Ammon's horn (tissue), 1 donor: ENCODE data around the gene IMMP2L.

ENCODE experiments used
- DNase-seq: peaks from one replicate; pipeline ENCODE4 v3.0.0-alpha.2; 2016; ENCODE audit warnings: low spot score

Gene IMMP2L

DNA sequence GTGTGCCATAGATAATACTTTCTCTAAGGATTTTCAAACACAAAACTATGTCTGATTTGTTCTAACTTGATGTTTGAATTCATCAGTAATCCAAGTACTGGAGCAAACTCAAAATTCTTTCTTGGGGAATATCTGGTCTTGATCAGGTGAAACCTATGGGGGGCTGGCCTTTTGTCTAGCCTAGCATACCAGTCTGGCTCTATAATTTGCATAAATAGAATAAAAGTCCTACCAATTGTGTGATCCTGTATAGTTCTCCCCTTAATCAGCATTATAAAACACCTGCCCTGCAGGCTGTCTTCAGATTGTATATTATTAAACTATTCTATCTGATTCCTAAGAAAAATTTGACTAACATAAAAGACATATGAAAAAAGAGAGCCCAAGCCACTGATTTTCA lies 705.2 kb downstream of the IMMP2L start:
- no peak for DNase-seq

DNA sequence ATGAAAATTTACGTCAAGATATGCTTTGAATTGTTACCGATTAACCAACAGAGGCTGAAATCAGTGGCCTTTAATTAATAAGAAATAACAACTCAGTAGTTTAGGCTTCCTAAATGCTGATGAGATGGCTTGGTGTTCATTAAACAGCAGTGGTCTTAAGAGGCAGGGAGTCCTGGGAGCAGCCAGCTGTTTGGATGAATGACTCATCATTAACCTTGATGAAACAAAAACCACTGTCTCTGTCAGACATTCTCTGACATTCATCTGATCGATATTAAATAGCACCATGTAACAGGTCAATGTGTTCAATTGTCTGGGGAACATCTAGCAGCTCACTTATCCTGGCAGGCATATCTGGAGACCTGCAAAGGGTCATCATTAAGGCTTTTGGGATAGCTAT lies 705.6 kb downstream of the IMMP2L start:
- DNase-seq: no peak

DNA sequence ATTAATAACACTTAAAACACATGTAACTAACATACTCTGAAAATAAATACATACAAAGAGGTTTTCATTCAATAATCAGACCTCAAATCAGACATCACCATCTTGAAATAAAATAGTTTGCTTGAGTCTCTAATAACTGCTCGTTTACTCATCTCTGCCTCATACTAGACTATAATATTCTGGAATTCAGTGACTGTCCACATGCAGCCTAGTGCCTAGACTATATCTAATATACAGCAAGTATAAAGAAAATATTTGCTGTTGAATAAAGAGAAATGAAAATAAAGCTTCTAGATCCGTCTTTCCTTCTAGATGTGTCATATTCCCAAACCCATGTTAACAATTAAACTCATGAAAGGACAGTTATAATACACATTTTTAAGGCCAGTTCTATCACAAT lies 707.6 kb downstream of the IMMP2L start:
- no peak for DNase-seq

DNA sequence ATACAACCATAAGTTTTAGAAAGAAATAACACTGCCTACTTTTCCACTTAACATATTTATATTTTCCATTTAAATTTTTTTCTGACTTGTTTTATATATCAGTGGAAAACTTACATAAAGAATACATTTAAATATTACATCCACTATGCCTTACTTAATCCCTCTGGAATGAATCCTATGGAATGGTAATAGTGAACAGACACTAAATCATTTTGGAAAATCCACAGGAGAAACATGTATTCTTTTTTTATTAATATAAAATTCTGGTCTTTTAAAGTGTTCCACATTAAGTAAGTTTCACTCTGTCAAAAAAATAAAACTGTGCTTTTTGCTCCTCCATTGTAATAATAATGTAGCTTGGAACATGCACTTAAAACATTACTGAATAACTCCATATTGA lies 708.1 kb downstream of the IMMP2L start:
- no peak for DNase-seq

DNA sequence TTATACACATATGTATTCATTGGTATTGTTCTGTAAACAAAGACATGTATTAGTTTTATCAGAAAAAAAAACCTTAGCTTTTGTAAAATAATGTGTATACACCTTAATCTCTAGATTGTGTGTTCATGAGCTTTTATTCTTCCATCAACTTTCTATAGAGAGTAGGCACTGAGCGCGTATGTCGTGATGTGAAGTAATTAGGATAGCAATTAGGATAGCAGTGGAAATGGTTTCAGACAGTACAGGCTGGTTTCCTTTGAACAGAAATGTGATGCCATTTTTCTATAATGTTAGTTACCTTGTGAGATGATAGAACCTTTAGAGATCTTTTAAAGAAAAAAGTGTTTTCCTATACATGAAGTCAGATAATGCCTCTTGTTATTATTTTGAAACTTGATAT lies 709.0 kb downstream of the IMMP2L start:
- no peak for DNase-seq

DNA sequence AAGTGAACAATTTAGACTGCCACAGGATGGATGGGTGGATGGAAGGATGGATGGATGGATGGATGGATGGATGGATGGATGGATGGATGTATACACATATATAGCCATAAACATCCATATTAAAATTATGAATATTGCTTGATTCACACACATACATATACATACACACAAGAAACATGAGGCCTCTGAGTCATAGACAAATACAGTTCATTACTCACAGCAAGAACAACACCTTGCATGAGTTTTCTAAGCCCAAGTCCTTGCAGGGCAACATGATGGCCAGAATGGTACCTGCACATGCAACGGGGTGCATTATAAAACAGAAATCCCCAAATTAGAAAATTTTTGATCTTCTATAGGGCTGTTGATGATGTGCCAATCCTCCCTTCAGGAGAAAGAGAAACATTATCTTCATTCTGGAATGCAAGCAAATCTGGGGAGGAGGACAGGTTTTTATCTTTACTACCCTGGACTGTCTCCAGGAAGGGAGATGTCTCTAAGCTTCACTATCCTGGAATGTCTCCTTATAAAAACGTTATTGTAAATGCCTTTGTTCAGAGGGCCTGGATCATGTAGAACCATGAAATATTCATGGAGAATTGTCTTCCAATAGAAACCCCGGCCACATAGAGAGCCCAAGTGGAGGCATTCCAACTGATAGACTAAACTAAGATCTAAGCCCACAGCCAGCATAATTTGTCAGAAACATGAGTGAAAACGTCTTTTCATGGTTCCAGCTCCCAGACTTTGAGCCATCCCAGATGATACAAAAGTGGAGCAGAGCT lies 709.9 kb downstream of the IMMP2L start:
- no peak for DNase-seq

DNA sequence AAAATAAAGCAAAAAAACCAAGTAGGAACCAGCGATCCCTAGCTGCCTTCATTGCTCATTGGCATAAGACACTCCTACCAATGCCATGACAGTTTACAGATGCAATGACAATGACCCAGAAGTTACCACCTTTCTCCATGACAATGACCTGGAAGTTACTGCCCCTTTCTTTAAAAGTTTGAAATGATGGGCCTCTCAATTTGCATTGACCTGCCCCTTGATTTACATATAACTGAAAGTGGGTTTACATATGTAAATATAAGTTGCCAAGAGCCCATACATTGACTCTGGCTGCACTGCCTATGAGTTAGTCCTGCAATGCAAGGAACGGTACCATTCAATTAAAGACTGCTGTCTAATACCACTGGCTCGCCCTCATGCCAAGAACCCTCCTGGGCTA lies 712.1 kb downstream of the IMMP2L start:
- no peak for DNase-seq

DNA sequence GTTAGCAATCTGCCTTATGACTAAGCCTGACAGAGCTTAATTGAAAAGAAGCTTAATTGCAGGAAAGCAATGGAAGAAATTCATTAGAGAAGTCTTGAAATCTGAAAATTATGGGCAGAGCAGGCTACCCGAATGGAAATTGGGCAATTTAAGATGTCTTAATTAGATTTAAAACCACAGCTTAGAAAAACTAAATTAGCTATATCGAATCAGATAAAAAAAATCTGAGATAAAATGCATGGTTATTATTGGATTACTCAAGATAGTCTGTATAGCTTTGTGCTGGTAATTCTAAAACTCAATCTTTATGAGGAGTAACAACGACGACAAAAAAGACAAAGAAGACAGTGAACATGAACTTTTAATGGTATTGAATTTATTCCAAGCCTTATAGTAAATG lies 719.5 kb downstream of the IMMP2L start:
- DNase-seq: no peak

DNA sequence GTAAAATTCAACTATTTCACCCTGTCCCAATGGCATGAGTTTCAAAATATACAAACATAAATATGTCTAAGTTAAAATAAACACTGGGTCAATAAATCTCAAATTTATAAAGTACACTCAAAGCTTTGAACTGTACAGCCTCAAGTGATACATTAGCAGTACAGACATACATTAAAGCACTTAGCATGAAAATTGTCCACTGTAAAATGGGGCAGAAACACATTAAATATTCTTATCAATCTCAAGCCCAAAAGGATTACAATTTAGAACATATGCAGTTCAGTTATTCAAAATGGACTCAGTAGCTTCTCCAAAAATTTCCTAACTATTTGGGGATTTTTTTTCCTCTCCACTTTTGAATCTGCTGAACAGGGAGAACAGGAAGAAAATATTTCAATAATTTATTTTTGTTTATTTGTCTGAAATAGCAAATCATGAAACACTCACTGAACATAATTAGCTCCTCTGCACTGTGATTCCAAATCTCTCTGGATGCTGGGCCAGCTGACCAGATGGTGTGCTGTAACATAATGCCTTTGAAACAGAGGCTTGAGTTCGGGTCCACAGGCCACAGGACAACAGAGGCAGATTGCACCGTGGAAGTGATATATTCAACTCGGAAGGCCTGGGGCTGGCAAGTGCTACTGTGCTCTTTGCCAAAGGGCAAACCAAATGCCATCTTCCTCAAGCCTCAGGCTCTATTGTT lies 720.3 kb downstream of the IMMP2L start:
- peak; percentile 7 for DNase-seq

DNA sequence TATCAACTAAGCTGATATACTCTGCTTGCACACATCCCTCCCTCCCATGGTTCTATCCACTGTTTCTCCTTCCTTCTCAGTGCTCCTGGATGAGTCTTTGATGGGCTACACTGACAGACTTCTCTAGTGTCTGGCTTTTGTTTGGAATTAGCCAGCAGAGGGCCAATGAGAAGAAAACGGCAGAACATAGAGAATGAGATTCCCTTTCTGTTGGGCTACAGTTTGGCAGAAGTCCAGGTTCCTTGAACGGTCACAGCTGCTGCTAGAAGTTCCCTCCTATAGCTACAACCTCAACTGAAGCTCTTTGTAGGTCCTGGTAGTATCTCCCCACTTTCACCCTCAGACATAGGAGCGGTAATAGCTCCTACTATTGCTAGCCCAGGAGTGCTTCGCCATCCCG lies 722.4 kb downstream of the IMMP2L start:
- peak; percentile 23 for DNase-seq

DNA sequence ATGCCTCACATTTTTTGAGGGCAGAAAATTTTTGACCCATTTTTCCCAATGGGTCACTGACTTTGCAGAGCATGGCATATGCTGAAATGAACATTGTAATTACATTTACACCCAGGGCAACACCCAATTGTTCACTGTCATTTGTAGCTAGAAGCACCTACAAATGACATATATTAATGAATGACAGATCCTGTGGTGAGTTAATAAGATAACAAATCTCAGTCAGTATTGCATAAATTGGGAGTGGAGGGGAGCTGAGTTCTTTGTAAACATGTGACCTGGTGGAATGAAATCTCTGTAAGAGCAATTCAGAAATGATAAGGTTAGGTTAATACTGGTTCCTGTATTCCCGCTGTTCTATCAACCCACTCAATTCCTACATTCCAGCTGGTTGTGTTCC lies 726.4 kb downstream of the IMMP2L start:
- DNase-seq: no peak

DNA sequence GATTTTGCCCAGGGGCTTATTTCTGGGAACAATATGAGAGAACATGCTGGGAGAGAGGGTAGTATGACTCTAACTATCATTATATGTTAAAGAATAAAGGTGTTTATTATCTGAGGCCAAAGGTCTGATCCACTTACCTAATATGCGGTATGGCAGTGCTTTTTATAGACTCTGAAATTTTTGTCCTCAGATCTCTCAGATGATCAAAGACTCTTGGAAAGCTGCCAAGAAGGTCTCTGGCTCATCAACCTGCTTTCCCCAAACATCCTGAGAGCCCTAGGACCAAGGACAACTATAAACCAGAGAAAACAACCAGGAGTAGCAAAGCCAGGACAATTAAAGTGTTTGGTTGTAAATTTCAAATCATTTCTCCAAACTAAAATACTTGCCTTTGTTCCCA lies 727.1 kb downstream of the IMMP2L start:
- no peak for DNase-seq

DNA sequence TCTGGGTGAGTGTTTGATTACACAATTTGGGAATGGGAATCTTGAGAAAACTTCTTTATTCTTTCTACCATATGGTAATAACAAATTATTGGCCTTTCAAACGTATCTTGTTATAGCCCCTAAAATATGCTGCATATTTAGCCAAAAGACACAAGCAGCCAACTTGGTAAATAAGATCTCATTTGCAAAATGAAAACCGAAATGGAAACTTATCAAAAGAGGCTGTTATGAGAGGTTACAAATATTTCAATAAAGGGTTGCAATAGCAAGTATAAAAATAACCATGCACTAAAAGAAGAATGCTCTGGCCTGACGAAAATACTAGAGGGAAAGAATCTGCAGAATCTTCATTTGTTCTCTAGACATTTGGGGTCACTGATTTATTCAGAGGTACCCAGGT lies 730.9 kb downstream of the IMMP2L start:
- DNase-seq: no peak

DNA sequence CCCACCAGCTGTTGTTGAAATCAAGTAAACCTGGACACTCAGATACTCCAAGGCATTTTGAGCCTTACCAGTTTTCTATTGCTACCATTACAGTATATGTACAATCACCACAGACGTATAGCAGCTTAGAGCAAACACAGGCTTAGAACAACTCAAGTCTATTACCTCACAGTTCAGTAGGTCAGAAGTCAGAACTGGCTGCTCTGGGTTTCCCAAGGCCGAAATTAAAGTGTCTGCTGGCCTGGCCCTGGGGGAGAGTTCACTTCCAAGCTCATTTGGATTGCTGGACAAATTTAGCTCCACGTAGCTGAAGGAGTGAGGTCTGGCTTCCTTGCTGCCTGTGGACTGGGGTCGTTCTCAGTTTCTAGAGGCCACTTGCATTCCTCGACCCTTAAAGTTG lies 731.5 kb downstream of the IMMP2L start:
- DNase-seq: no peak

DNA sequence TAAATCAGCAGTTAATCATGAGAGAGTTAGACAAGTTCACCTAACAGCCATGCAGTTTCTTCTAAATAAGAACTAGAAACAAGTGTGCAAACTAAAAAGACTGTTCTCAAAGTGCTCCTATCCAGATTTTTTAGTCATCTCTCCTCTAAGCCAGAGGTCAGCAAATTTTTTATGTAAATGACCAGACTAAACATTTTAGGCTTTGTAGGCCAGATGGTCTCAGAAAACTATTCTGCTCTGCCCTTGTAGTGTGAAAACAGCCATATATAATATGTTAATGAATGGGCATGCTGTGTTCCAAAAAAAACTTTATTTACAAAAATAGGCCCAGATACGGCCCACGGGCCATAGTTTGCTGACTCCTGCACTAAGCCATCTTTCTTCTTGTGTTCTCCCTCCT lies 734.4 kb downstream of the IMMP2L start:
- no peak for DNase-seq

DNA sequence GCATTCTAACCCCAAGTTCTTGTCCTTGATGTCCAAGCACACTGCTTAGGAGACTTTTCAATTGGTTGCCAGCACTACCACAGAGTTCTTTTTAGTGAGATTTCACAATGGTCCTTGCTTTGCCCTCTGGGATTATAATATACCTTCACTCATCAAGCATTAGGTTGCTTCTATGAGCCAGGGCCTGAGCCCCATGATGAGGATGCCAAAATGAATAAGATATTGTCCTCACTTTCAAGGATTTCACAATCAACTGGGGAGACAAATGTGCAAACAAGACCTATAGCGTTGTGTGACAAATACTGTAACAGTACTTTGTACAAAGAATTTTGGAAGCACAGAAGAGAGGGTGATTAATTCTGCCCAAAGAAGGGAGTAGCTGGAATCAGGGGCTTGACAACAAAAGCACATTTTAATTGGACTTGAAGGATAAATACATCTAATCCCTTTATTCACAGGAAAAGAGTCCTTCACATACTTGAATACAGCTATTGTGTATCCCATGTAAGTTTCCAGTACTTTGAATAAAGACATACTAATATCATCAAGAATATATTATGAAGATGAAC lies 734.9 kb downstream of the IMMP2L start:
- DNase-seq: no peak

DNA sequence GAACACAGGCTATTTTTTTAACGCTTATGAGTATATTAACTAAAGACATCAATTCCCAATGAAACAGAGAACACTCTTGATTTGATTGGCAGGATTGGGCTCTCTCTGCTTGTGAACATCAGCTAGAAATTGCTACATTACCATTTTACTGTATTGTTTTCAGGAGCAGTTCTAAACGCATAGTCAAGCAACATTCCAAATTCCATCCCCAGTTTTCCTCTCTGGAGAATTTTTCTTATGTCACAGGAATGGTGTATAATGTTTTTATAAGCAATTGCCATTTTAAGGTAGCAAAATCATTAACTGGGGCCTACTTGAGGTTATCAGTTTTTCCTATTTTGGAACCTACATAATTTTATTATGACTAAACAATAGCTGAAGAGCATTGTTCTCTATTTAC lies 748.3 kb downstream of the IMMP2L start:
- no peak for DNase-seq

DNA sequence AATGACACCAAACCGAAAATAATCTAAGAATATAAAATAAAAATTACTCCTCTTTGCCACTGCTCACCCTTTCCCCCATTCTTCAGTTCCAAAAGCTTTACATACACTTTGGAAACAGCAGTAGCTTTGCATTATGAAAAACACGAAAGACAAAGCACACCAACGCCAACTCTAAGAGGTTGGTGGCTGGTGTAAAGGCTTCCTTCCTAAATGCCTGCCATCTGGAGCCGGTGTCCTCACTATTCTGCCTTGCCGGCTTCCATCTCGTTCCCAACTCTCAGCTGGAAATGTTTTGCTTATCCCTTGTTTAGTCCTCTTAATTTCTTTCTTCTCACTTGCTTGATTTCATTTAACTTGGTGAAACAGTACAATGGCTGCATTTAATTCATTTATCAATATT lies 752.5 kb downstream of the IMMP2L start:
- no peak for DNase-seq

DNA sequence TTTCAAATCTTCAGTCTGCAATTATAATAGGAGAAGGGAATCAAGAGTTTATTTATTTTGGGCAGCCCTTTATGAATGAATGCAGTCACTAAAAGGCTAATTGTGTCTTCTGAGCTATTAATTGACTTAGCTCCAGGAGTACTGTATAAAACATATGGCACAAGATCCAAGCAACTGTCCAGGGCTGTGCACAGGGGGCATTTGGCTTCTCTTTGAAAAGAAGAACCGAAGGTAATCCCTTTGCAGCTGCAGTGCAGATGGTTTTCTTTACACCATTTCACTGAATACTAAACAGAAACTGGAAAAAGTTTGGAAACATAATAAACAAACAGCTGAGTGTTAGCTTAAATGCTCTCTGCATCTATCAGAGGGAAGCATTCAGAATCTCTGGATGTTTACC lies 753.9 kb downstream of the IMMP2L start:
- DNase-seq: no peak

DNA sequence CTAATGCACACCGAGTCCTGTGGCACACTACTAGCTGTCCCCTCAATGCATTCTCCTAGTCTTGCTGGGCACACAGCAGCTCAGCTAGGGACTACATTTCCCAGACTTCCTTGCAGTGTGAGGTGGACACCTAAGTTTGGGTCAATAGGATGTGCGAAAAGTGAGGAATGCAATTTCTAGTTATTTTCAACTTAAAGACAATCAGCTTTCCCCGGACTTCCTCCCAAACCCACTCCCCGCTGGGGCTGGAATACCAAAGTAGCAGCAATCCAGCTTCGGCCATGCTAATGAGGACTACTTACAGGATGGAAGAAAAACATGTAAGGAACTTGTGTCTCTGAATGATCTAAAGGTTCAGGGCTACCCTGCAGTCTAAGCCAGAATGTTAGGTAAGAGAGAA lies 757.8 kb downstream of the IMMP2L start:
- no peak for DNase-seq

DNA sequence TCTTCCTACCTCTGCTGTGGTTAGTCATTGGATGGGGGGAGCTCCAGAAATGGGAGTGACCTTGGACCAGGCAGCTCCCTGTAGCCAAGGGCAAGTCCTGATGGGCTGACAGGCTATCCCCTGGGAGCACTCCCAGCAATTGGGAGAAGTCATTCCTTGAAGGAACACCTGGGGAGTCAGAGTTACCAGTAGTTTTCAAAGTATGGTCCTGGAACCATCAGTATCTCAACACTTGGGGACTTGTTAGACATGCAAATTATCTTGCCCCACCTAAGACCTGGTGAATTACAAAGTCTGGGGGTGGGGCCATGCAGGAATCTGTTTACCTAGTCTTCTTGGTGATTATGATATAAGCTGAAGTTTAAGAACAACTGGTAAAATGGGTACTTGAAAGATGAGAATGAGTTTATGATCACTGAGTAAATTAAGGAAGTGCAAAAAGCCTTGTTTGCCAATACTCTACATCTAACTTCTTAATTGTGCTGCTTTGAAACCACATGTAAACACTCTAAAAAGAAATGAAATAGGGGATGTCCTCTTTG lies 758.6 kb downstream of the IMMP2L start:
- DNase-seq: no peak

DNA sequence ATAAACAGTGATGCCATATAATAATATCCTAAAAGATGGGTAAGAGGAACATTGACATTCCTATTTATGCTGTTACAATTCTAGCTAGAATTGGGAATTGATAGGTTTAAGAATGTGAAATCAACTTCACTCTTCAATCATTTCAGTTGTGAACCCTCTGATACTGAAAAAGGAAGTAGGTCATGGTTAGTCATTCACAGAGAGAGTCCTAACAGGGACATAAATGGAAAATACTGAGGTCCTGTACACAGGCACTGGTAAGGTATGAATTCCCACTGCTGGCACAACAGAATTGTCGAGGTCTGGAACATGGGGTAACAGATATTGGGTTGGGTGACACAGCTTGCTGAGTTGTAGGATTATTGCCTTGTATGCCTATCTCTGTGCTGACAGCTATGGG lies 760.8 kb downstream of the IMMP2L start:
- DNase-seq: no peak

DNA sequence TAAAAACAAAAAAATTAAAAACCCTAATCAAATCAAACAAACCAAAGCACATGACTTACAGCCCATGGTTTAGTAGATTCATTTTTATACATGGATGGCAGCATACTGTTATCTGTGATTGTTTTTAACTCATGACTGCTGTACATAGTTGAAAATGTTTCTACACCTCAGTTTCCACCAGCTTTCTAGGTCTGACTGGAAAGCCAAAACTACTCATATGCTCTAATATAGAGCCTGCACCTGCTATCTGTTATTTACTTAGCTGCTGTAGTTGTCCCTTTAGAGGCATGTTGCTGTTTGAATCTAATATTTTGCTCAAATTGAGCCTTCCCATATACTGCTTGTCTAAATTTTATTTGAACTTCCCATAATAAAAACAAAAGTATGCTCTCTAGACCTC lies 761.3 kb downstream of the IMMP2L start:
- no peak for DNase-seq
